GM12873 (cell line): Measurements from ENCODE around the gene RRP9.

ENCODE experiments used
- TF ChIP-seq, protein P1 (sequence below): IDR thresholded peaks from 2 replicates; pipeline ENCODE4 v1.5.1; 2012; ENCODE audit warnings: low read depth, mild to moderate bottlenecking, moderate library complexity, low read length, control low read depth; ENCODE audit not compliant: insufficient read depth; ENCODE audit errors: missing control alignments

Gene RRP9

DNA sequence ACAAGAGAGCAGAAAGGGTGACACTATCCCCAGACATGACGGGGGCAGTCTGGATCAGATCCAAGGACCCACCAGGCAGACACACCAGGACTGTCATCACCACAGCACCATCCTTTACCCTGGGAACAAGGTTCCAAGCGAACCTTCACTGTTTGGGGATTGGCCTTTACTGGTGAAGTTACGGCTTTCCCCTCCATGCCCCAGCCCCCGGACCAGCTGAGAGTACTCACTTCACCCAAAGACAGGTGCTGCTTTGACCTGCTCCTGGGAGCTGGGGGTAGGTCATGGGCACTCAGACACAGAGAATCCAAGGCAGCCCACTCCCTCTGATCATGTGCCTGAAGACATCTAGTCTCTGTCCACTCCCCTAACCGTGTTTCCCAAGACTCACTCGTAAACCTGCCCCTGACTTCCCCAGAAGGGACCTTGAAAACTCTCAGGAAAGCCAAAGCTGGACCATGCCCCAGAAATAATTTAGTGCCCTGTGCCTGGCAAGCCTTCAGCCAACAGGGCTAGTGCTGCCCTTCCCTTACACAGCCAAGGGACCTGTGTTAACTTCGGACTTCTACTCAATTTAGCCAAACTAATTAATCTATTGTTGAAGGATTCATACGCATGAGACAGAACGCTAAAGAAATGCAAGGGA, 2.8 kb downstream of the RRP9 start:
- TF ChIP-seq, protein P1, sequence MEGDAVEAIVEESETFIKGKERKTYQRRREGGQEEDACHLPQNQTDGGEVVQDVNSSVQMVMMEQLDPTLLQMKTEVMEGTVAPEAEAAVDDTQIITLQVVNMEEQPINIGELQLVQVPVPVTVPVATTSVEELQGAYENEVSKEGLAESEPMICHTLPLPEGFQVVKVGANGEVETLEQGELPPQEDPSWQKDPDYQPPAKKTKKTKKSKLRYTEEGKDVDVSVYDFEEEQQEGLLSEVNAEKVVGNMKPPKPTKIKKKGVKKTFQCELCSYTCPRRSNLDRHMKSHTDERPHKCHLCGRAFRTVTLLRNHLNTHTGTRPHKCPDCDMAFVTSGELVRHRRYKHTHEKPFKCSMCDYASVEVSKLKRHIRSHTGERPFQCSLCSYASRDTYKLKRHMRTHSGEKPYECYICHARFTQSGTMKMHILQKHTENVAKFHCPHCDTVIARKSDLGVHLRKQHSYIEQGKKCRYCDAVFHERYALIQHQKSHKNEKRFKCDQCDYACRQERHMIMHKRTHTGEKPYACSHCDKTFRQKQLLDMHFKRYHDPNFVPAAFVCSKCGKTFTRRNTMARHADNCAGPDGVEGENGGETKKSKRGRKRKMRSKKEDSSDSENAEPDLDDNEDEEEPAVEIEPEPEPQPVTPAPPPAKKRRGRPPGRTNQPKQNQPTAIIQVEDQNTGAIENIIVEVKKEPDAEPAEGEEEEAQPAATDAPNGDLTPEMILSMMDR, result no peak

DNA sequence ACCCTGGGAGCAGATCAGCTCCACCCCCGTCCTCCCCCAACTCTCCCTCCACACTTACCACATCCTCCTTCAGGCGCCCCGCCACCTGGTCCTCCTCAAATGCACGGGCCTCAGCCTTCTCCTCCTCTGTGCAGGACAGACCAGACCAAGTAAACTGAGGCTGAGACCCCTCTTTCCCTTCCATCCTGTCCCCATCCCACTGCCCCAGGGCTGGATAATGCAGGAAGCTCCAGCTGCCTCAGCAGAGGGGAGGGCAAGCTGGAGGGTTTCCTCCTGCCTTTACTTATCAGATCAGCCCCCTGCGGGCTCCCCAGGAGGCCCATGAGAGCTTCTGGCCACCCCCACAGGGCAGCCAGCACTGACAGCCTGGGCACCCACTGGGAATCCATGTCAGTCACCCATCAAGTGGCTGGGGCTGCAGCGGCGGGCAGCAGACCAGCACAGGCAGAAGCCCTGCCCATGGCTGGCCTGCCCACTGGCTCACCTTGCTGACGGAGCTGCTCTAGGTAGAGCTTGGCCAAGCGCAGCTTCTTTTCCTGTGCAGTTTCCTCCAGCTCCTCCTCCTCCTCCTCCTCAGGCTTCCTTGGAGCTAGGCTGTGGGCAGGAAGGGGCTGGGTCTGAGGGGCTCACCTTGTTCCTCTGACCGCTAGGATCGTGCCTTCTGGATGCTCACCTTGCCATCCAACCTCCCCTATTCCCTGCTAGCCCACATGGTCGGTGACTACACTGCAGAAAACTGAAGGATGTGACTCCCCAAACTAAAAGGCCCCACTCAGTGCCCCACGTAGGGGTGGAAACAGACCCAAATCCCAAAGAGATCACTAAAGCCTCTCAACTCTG, 3.9 kb downstream of the RRP9 start:
- TF ChIP-seq, protein P1, result no peak

DNA sequence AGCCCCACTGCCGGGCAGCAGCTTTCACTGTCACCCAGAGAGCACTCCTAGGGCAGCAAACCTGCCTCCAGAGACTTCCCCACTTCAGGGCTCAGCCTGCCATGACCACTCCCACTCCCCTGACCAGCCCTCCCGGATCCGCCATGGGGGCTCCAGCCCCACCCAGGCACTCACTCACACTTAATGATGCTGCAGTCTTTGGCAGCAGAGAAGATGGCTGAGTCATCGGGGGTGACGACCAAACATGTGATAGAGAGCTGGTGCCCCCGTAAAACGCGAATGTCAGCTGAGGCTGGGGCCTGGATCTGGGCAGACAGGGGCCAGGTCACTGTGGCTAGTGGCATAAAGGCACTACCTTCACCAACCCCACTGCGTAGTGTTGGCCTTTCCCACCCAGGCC, 4.7 kb downstream of the RRP9 start:
- TF ChIP-seq, protein P1, result no peak

DNA sequence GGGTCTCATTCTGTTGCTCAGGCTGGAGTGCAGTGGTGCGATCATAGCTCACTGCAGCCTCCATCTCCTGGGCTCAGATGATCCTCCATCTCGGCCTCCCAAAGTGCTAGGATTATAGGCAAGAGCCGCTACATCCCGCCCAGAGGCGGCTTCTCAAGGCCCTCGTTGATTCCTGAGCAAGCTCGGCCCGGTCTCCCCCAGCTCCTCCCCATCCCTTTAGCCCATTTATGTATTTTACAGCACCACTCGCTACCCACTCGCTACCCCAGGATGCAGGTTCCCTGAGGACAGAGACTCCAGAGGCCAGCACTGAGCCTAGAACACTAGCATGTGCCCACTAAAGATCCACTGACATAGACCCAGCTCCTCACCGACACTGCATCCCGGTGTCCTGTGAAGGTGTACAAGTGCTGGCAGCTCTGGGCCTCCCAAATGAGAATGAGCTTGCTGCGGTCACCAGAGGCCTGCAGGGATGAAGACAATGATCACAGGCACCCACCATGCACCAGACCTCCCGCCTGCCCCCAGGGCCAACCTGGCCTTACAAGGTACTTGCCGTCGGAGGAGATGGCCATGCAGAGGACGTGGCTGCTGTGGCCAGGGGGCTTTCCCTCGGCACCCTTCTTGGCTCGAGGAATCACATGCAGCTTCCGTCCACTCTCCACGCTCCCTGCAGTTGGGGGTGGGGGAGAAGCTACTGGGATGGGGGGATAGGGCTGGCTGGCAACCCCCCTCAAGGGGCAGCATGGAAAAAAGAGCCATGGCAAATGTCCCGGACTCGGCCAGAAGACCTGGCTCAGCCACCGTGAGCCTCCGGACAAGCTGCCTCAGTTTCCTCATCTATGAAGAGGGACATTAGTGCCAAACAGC, 5.6 kb downstream of the RRP9 start:
- TF ChIP-seq, protein P1, result no peak

DNA sequence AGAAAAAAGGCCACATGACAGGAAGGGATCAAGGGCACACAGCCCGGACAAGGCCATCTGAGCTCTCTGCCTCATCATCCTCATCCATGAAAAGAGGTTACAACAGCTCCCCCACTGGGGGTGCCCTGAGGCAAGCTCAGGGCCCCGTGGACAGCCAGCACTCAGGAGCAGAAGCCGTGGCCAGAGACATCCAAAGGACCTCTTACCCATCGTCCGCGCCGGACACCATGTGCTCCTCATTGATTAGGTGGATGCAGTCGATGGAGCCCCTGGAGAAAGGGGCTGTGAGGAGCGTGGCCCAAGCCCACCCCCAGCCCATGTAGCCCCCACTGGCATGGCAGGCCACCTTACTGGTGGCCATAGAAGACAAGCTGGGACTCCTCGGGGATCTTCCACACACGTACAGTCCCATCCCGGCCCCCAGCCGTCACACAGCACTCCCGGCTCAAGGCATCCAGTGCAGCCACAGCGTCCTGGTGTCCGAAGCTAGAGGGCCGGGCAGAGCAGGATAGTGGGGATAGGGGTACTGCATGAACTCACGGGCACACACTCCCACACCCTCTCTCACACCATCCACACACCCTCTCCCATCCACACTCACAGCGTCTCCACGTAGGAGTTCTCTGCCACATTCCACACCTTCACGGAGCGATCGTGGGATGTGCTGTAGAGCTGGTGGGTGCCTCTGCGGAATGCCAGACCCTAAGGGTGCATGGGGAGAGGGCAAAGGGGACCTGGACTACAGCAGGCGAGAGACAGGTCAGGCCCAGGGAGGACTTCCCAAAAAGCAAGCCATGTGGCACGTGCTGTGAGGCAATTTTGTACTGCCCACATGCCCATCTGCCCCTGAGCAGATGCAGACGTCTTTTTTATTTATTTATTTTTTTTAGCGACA, 6.5 kb downstream of the RRP9 start:
- TF ChIP-seq, protein P1, result no peak

DNA sequence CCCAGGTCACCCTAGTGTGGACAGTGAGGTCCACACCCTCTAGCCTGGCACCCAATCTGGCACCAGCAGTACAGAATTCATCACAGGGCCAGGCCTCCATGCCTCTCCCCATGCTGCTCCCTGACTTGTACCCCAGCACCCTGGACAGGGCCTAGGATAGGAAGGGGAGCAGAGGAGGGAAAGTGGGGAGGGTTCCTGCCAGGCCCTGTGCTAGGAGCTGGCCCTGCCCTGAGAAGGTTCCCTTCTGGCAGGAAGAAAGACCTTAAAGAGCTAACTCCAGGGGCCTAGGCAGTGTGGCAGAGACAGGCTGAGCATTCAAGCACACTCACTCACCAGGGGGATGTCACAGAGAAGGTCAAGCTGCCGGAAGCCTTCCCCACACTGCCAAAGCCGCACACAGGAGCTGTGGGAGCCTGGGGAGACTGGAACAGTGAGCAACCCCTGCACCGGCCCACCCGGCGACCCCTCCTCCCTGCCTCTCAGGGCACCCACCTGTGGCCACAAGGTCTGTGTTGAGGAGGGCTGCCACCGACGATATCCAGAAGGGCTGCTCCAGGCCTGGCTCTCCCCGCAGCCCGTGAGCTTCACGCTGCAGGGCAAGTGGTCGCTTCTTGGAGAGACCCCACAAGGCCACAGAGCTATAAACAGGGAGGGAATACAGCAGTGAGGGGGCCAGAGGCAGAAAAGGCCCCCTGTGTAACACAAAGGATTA, 7.4 kb downstream of the RRP9 start:
- TF ChIP-seq, protein P1, result no peak
